Activated CD4-positive, alpha-beta memory T cell treated with anti-CD3 and anti-CD28 coated beads, Interleukin-2, amount 10 ng/mL, durations not matched to agents 7 days and 5 days (primary cell): ENCODE results near the gene CENPP. TPM values are rescaled to one million over a fixed set of nuclear protein-coding genes. Genes with fewer than 3 reads are reported as not detected.

Source experiments
- CTCF ChIA-PET: fragments of 350-600 bp; sonication (Branson Sonifier 250); formaldehyde crosslinking; loops from one replicate; lab custom pipeline; 2021; ENCODE audit warnings: antibody characterized with exemption, inconsistent platforms; lab: Charles Lee
- POLR2A ChIA-PET: fragments of 350-600 bp; sonication (Branson Sonifier 250); formaldehyde crosslinking; loops from one replicate; lab custom pipeline; 2021; ENCODE audit warnings: antibody characterized with exemption; lab: Charles Lee
- DNase-seq: peaks from one replicate; pipeline ENCODE4 v3.0.0-alpha.2; 2020
- H3K27ac Mint-ChIP-seq: one replicate; pipeline ENCODE4 v1.8.0; 2021; ENCODE audit warnings: mild to moderate bottlenecking, mixed read lengths
- H3K27me3 Mint-ChIP-seq: one replicate; pipeline ENCODE4 v1.8.0; 2021; ENCODE audit warnings: mixed read lengths
- H3K36me3 Mint-ChIP-seq: one replicate; pipeline ENCODE4 v1.8.0; 2021; ENCODE audit warnings: low read depth, mixed read lengths
- H3K4me1 Mint-ChIP-seq: one replicate; pipeline ENCODE4 v1.8.0; 2021; ENCODE audit warnings: mixed read lengths
- H3K4me3 Mint-ChIP-seq: one replicate; pipeline ENCODE4 v1.8.0; 2021; ENCODE audit warnings: mild to moderate bottlenecking, mixed read lengths
- H3K9me3 Mint-ChIP-seq: one replicate; pipeline ENCODE4 v1.8.0; 2021; ENCODE audit warnings: mixed read lengths
- total RNA-seq, 2 experiments: library from RNA; stranded (reverse); gene quantifications; one replicate each; pipeline ENCODE4 v1.2.3, GENCODE V29; 2021

CENPP gene
- total RNA-seq, 2 experiments from 2014 or later, result 18.8 to 22.0 TPM

DNA sequence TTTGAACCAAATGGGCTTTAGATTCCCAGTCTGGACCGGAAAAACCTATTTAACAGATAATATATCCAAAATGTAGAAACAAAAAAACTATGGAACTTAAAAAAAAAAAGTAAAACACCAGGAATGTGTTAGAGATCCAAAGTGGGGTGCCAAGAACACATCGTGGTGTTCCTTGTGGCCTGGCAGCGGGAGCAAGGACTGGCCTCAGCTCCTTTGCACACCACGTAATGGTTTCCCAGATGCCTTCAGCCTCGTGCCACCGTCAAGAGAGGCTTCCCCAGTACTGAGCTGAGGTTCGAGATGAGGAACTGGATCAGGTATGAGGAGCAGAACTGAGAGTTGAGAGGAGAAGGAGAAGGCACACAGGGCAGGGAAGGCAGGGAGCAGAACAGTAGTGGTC lies 153.0 kb downstream of the CENPP start:
- H3K9me3 Mint-ChIP-seq, result no peaks in the 10 kb centered on the region
- no peak overlapping the region for H3K27ac Mint-ChIP-seq
- peaks cover 8% of the 10 kb centered on the region for H3K4me1 Mint-ChIP-seq
- CTCF ChIA-PET, result no interaction called here
- POLR2A ChIA-PET, result no interaction called here
- no peaks in the 10 kb centered on the region for H3K36me3 Mint-ChIP-seq
- no peak for DNase-seq
- H3K4me3 Mint-ChIP-seq, result no peak overlapping the region
- no peaks in the 10 kb centered on the region for H3K27me3 Mint-ChIP-seq

DNA sequence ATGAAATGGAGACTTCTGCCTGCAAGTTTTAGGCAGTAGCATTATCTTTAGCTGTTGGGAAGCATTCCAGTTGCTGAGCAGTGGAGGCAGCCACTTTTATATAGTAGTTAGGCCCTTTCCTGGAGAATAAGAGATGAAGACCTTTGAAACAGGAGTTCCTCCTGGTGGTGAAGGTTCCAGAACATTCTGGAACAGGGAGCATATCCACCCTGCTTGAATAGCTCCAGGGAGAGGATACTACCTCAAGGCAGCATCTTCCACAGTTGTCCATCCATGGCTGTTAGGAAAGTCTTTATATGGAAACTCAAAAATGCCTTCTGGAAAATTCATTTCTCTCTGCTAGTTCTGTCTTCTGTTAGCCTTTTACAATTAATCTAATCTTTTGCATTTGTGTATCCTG lies 153.6 kb downstream of the CENPP start:
- CTCF ChIA-PET, result no interaction called here
- Mint-ChIP-seq H3K4me3 (no peak overlapping the region), H3K27me3 (no peaks in the 10 kb centered on the region), H3K9me3 (no peaks in the 10 kb centered on the region), H3K36me3 (no peaks in the 10 kb centered on the region), H3K27ac (no peak overlapping the region), H3K4me1 (peaks cover 8% of the 10 kb centered on the region)
- POLR2A ChIA-PET, result interaction anchor here (1.2 kb wide), 1 partner anchor 39 kb away, joined by 4 read pairs; no protein-coding TSS in a partner anchor
- no peak for DNase-seq

DNA sequence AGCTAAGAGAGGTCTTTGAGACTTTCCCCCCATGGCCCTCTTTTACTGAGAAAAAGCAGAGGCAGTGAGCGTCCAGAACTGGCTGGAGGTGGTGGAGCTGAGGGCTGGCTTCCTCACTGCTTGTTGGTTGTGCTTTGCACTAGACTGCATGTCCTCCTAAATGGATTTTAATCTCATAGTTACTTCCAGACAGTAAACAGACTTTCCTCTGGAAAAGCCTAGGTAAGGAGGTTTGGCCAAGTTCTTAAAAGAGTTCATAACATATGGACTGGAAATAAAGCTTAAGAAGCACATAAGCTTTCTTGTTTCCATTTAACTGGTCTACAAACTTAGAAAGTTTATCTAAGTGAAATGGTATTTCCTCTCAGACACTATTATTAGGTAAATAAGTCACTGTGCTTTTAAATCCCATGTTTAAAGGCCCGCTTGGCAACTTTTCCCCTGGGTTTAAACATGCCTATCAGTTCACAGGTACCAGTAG lies 154.6 kb downstream of the CENPP start:
- POLR2A ChIA-PET, result interaction anchor here (1.2 kb wide), 1 partner anchor 38 kb away, joined by 4 read pairs; no protein-coding TSS in a partner anchor

DNA sequence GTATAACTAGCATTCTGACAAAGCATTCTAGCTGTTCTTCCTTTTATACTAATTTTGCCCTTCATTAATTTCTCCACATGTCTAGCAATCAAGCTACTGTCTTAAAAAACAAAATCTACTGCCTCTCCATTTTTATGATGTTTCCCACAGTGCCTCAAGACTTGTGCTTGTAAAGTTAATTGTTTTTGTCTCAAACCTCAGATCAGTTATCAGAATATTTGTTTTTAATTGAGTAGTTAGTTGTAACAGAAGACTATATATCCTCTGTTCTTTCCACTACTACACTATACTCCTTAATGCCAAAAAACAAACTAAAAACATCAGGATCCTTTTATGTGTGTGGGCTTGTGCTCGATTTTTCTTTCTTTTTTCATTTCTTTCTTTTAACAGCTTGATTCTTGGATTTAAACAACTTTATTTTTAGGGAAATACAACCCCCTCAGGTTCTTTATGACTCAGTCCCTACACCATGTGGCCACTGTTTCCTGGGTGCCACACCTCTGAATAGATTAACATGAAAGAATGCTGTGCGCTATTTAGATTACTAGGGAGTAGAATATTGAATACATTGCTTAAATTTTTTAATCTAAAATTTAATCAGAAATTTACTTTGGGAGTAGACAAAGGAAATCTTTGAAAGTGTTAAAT lies 155.4 kb downstream of the CENPP start:
- CTCF ChIA-PET, result interaction anchor here (0.7 kb wide), 1 partner anchor 981 kb away, joined by 3 read pairs; no protein-coding TSS in a partner anchor
- no peak overlapping the region for H3K4me3 Mint-ChIP-seq
- H3K27me3 Mint-ChIP-seq, result no peaks in the 10 kb centered on the region
- POLR2A ChIA-PET, result interaction anchor here (0.7 kb wide), 1 partner anchor 189 kb away, joined by 3 read pairs; no protein-coding TSS in a partner anchor
- H3K27ac Mint-ChIP-seq, result peak overlapping the region; percentile 48
- no peaks in the 10 kb centered on the region for H3K9me3 Mint-ChIP-seq
- H3K36me3 Mint-ChIP-seq, result no peaks in the 10 kb centered on the region
- H3K4me1 Mint-ChIP-seq, result peaks cover 8% of the 10 kb centered on the region
- DNase-seq, result no peak

More for the DNA sequence above, 154.6 kb downstream of the CENPP start:
- DNase-seq, result no peak
- no peaks in the 10 kb centered on the region for H3K27me3 Mint-ChIP-seq
- peaks cover 8% of the 10 kb centered on the region for H3K4me1 Mint-ChIP-seq
- no peaks in the 10 kb centered on the region for H3K9me3 Mint-ChIP-seq
- CTCF ChIA-PET, result interaction anchor here (0.7 kb wide), 1 partner anchor 980 kb away, joined by 3 read pairs; no protein-coding TSS in a partner anchor
- H3K4me3 Mint-ChIP-seq, result no peak overlapping the region
- no peak overlapping the region for H3K27ac Mint-ChIP-seq
- H3K36me3 Mint-ChIP-seq, result no peaks in the 10 kb centered on the region

DNA sequence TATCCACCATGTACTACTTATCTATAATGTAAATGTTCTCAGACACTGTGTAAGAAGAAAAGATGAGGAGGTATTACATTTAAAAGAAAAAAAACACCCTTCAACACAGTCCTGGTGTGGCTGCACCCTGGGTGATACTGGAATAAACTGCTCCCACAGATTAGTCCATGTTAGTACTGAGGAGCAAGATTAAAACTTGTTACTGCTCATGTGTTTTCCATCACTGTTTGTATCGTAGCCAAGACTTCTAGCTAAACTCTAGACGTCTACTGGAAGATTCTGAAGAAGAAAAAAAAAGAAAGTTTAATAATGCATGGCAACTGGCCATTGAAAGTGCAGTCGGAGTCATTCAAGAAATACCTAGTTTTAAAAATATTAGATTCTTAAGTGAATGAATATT lies 156.6 kb downstream of the CENPP start, which contains the start of gene ASPN:
TSS of gene ASPN (minus strand) at position 178 of the 400 bp plus-strand sequence.
- H3K27ac Mint-ChIP-seq, result peak within 1 kb of the TSS; percentile 48
- ChIA-PET CTCF (no interaction called here), POLR2A (no interaction called here)

DNA sequence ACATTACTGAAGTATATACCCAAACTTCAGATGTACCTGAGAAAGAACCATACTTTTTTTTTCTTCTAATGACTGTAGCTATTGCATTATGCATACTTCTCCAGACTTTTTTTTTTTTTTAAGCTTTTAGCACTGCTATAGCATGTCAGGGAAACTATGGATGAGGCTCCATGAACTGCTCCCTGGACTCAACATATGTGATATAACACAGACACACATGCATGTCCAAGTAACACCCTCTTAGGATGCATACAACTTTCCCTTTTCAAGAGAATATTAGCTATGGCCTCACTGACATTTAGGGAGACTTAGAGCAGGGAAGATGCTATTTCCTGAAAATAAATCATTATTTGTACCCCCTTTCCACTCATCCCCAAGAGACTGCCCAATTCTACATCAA lies 157.1 kb downstream of the CENPP start:
- peaks cover 8% of the 10 kb centered on the region for H3K4me1 Mint-ChIP-seq
- H3K9me3 Mint-ChIP-seq, result no peaks in the 10 kb centered on the region
- DNase-seq, result no peak
- ChIA-PET POLR2A (no interaction called here), CTCF (no interaction called here)
- H3K36me3 Mint-ChIP-seq, result no peaks in the 10 kb centered on the region
- H3K27me3 Mint-ChIP-seq, result no peaks in the 10 kb centered on the region
- no peak overlapping the region for H3K4me3 Mint-ChIP-seq
- no peak overlapping the region for H3K27ac Mint-ChIP-seq

More for the DNA sequence above, 156.6 kb downstream of the CENPP start, which contains the start of gene ASPN:
- Mint-ChIP-seq H3K27me3 (no peaks in the 10 kb centered on the region), H3K4me1 (peaks cover 8% of the 10 kb centered on the region), H3K4me3 (no peak within 1 kb of the TSS), H3K36me3 (no peaks in the 10 kb centered on the region), H3K9me3 (no peaks in the 10 kb centered on the region)
- no peak for DNase-seq

DNA sequence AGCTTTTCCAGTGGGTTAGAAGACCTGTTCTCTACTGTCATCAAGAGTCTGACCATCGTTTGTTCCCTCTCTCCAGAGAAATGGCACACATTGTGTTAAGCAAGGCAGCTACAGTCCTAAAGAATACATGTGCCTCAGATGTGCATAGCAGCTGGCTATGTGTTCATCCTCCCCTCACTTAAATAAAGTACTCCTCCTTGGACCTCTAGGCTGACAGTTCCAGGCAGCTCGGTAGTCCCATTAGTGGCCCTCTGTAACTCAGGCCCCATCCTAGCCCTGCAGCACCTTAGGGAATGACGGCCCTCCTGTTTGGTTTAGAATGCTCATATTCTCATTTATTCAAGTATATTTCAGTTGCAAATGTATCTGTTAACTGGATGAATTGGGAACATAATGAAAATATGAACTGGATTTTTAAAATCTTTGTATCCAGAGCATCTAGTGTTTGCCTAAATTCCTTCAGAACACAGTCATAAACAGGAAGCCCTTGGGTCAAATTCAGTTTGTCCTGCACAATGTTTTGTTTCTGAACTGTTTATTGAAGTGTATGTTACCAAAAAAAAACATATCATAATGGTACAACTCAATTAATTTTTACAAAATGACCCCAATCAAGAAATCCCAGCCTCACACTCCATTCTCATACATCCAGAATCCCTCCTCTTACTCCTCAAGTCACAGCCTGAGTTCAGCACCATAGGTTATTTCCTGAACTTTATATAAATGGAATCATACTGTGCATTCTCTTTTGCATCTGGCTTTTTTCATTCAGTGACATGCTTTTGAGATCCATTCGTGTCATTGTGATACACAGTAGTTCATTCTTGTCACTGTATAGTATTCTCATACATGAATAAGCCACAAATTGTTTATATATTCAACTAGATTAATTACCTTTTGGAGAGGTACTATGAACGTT lies 158.1 kb downstream of the CENPP start:
- peaks cover 8% of the 10 kb centered on the region for H3K4me1 Mint-ChIP-seq
- H3K36me3 Mint-ChIP-seq, result no peaks in the 10 kb centered on the region
- no peaks in the 10 kb centered on the region for H3K27me3 Mint-ChIP-seq
- H3K4me3 Mint-ChIP-seq, result no peak overlapping the region
- CTCF ChIA-PET, result no interaction called here
- H3K9me3 Mint-ChIP-seq, result no peaks in the 10 kb centered on the region
- POLR2A ChIA-PET, result no interaction called here
- no peak for DNase-seq
- no peak overlapping the region for H3K27ac Mint-ChIP-seq

DNA sequence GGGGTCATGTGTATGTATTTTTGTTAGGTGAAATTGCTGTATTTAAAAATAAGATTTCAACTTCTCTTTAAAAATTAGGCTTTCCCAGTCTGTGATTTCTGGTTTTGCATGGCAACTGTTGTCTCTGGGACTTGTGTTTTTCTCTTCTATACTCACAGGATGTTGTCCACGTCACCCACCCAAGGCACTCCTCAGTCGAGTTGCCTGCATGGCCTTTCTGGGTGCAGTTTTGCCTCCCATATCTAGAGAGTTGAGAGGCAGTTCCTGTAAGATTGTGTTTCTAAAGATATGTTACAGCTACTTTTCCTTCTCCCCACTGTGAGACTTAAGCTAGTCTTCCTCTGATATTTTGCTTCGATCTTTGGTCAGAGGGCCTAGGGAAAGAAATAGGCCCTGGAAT lies 158.8 kb downstream of the CENPP start:
- no peak for DNase-seq
- no peak overlapping the region for H3K4me3 Mint-ChIP-seq

DNA sequence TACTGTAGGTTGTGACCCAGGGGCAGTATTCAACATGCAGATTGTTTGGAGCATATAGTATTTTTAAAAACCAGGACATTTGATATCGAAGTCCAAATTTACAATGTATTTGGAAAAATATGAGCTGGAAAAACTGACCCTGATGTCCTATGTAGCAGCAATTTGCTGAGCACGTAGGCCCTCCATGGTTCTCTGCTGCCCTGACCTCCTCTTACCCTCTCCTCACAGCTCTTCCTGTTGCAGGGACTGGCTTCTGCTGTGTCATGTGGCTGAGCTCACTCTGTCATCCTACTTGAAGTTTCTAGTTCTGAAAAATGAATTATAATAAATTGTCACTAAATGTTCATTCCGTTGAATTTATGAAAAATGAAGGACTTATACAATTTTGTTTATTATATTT lies 160.6 kb downstream of the CENPP start:
- CTCF ChIA-PET, result interaction anchor here (0.7 kb wide), 1 partner anchor 346 kb away, joined by 4 read pairs; no protein-coding TSS in a partner anchor
- Mint-ChIP-seq H3K4me3 (no peak overlapping the region), H3K9me3 (no peaks in the 10 kb centered on the region), H3K4me1 (peaks cover 3% of the 10 kb centered on the region), H3K27ac (no peak overlapping the region), H3K27me3 (no peaks in the 10 kb centered on the region), H3K36me3 (no peaks in the 10 kb centered on the region)
- no peak for DNase-seq
- POLR2A ChIA-PET, result no interaction called here

More for the DNA sequence above, 158.8 kb downstream of the CENPP start:
- POLR2A ChIA-PET, result no interaction called here
- H3K4me1 Mint-ChIP-seq, result peaks cover 8% of the 10 kb centered on the region
- H3K36me3 Mint-ChIP-seq, result no peaks in the 10 kb centered on the region
- no peak overlapping the region for H3K27ac Mint-ChIP-seq
- H3K27me3 Mint-ChIP-seq, result no peaks in the 10 kb centered on the region
- CTCF ChIA-PET, result no interaction called here
- no peaks in the 10 kb centered on the region for H3K9me3 Mint-ChIP-seq

DNA sequence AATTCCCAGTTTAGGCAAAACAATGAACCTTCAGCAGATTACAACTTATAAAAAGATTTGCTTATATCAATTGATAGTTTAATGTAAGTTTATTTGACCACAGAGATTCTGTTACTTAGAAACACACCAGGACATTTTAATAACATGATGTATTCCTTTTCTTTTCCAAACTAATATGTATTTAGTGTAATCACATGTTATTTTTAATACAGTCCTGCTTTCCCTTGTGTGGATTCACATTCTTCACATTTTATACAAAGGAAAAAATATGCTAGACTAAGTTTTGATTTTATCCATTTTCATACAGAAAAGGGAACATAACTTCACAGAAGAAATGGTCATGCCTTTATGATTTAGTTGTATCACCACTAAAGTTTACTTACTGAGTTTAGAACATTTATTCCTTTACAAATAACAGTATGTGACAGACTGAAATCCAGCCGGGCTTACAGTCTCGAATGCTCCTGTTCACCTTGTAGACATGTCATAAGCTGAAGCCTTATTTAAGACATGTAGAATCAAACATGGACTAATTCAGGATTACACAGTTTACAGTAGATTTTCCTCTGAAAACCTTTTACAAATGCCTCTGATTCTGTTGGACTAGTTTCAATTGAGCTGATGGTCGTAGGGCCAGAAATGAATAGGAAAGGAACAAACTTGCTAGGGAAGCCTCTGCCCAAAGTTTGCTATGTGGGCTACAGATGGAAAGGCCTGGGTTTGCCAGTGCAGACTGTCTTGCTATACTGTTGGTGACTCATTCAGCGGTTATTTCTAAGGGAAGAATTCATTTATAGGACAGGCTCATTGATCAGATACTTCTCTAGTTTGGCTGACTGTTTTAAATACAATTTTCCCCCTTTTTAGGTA lies 163.2 kb downstream of the CENPP start:
- Mint-ChIP-seq H3K9me3 (no peaks in the 10 kb centered on the region), H3K36me3 (no peaks in the 10 kb centered on the region)
- POLR2A ChIA-PET, result no interaction called here

DNA sequence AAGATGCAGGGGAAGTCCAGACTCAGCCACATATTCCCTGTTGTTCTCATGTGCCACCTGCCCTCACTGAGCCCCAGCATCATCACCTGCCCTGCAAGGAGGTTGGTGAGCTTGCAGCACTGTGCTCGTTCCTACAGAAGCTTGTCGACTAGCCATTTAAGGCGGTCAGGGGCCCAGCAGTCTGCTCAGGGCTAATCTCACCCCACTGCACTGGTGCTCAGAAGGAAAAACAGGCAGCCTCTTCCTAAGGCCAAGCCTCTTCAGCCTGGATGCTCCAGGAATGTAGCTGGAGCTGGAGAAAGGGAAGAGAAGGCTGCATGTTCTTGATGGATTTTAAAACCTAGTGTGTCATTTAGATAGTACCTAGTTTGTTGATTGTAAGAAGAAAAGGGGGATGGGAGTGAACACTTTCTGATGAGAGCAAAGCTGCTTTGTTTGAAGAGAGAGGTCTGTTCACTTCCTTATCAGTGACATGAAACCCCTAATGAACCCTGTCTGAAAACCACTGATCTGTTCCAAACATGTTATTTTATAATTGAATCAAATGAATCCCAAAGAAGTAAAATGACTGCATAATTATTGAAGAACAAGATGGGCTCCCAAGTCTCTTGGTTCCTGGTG lies 167.1 kb downstream of the CENPP start:
- no peak overlapping the region for H3K4me3 Mint-ChIP-seq
- ChIA-PET CTCF (no interaction called here), POLR2A (no interaction called here)
- no peak for DNase-seq
- H3K4me1 Mint-ChIP-seq, result peaks cover 3% of the 10 kb centered on the region
- H3K9me3 Mint-ChIP-seq, result no peaks in the 10 kb centered on the region
- no peaks in the 10 kb centered on the region for H3K27me3 Mint-ChIP-seq
- H3K27ac Mint-ChIP-seq, result no peak overlapping the region
- no peaks in the 10 kb centered on the region for H3K36me3 Mint-ChIP-seq

More for the DNA sequence above, 163.2 kb downstream of the CENPP start:
- peaks cover 3% of the 10 kb centered on the region for H3K4me1 Mint-ChIP-seq
- no peak overlapping the region for H3K4me3 Mint-ChIP-seq
- DNase-seq, result no peak
- CTCF ChIA-PET, result no interaction called here
- H3K27ac Mint-ChIP-seq, result no peak overlapping the region
- no peaks in the 10 kb centered on the region for H3K27me3 Mint-ChIP-seq

DNA sequence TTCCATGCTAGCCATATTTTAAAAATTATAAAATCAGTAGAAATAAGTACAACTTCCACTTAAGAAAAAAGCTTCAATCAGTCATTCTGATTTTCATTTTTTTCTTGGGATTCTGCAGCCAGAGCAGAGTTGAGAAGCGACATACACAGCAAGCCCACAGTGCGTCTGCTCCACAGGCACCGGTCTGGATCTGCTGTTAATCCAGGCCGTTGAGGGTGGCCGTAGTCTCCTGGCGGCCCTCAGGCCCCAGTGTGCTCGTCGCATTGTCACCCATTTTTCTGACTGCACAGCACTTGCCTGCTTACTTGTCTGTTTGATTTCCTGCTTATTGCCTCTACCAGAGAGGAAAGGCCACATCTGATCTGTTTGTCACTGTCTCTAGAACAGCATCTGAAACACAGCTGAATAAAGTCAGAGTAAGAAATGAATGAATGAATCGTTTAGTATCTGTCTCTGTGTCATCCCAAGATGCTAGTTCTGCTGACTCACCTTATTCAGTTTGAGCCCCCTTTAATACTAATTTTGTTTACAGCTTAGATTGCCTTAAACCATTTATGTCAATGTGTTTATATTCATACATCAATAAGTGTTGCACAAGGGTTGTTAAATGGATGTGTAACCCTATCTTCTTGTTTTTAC lies 168.1 kb downstream of the CENPP start:
- POLR2A ChIA-PET, result no interaction called here
- H3K4me3 Mint-ChIP-seq, result no peak overlapping the region
- H3K36me3 Mint-ChIP-seq, result no peaks in the 10 kb centered on the region
- H3K27me3 Mint-ChIP-seq, result no peaks in the 10 kb centered on the region
- no peaks in the 10 kb centered on the region for H3K9me3 Mint-ChIP-seq
- H3K4me1 Mint-ChIP-seq, result peaks cover 3% of the 10 kb centered on the region
- CTCF ChIA-PET, result no interaction called here
- no peak for DNase-seq
- no peak overlapping the region for H3K27ac Mint-ChIP-seq
